SU-DHL-6 (cell line): Measurements from ENCODE around the gene ADCY10.

Experiments
- CTCF ChIP-seq: fragments of 200-600 bp; sonication (generic); IDR thresholded peaks from one replicate; pipeline ENCODE4 v1.5.1; 2017; ENCODE audit warnings: antibody characterized with exemption, mild to moderate bottlenecking, low read length, moderate library complexity; ENCODE audit not compliant: insufficient read depth, poor library complexity, severe bottlenecking
- EZH2phosphoT487 ChIP-seq: fragments of 200-600 bp; sonication (generic), shearing (Covaris generic); conservative IDR thresholded peaks from 2 replicates; pipeline ENCODE4 v1.6.1; 2018; ENCODE audit warnings: mild to moderate bottlenecking, antibody characterized with exemption, low read length, moderate library complexity, mixed read lengths

GRCh38 chr1:167808690-167809089 lies 105.2 kb downstream of the ADCY10 start:
- TF ChIP-seq CTCF: no peak
- no peak for TF ChIP-seq EZH2phosphoT487
